HepG2 (cell line): ENCODE results near the gene CD19. TPM values are rescaled to one million over a fixed set of nuclear protein-coding genes. Genes with fewer than 3 reads are reported as not detected.
A peak's percentile ranks its signal among the peaks of the same experiment; 100 is the strongest.

Experiments used
- GPBP1L1 ChIP-seq: sonication (generic); formaldehyde crosslinking; IDR thresholded peaks from 2 replicates; pipeline ENCODE4 v1.5.0; 2020; ENCODE audit warnings: mild to moderate bottlenecking, missing genetic modification reagents
- MEF2D ChIP-seq: sonication (generic); formaldehyde crosslinking; IDR thresholded peaks from 2 replicates; pipeline ENCODE4 v1.5.1; 2020; ENCODE audit warnings: mild to moderate bottlenecking, missing genetic modification reagents
- MTA1 ChIP-seq: sonication (generic); formaldehyde crosslinking; IDR thresholded peaks from 2 replicates; pipeline ENCODE4 v1.4.0; 2020; ENCODE audit warnings: missing genetic modification reagents, mild to moderate bottlenecking, borderline replicate concordance
- MZF1 ChIP-seq: sonication (generic); formaldehyde crosslinking; IDR thresholded peaks from 2 replicates; pipeline ENCODE4 v1.8.1; 2023; ENCODE audit warnings: mild to moderate bottlenecking, missing genetic modification reagents, borderline replicate concordance
- NFATC3 ChIP-seq: sonication (generic); formaldehyde crosslinking; IDR thresholded peaks from 2 replicates; pipeline ENCODE4 v1.5.1; 2020; ENCODE audit warnings: mild to moderate bottlenecking, missing genetic modification reagents
- NR2F1 ChIP-seq, 2 experiments: fragments of 450-650 bp in 1 of 2; formaldehyde crosslinking in 1 of 2; IDR thresholded peaks; 2 replicates each; pipeline versions ENCODE4 v1.5.0 to v1.6.1; 2016 to 2020; ENCODE audit warnings: mild to moderate bottlenecking in 1 of 2, missing compliant biosample characterization in 1 of 2, missing genetic modification reagents in 1 of 2, moderate library complexity in 1 of 2
- PAF1 ChIP-seq: IDR thresholded peaks from 2 replicates; pipeline ENCODE4 v1.6.1; 2016; ENCODE audit warnings: missing genetic modification reagents, missing compliant biosample characterization
- PHF20 ChIP-seq: sonication (generic); formaldehyde crosslinking; IDR thresholded peaks from 2 replicates; pipeline ENCODE4 v1.5.0; 2020; ENCODE audit warnings: mild to moderate bottlenecking, missing genetic modification reagents
- RAD51 ChIP-seq: fragments of 450-650 bp; IDR thresholded peaks from 2 replicates; pipeline ENCODE4 v1.6.1; 2016; ENCODE audit warnings: borderline replicate concordance
- ZBTB25 ChIP-seq: IDR thresholded peaks from 2 replicates; pipeline ENCODE4 v1.6.1; 2018; ENCODE audit warnings: missing genetic modification reagents
- ZNF407 ChIP-seq: sonication (generic); formaldehyde crosslinking; IDR thresholded peaks from one replicate; pipeline ENCODE4 v1.5.1; 2020; ENCODE audit warnings: mild to moderate bottlenecking, missing genetic modification reagents; ENCODE audit errors: not compliant biosample characterization
- ZNF564 ChIP-seq: sonication (generic); formaldehyde crosslinking; IDR thresholded peaks from 2 replicates; pipeline ENCODE4 v1.8.1; 2023; ENCODE audit warnings: mild to moderate bottlenecking, missing genetic modification reagents
- ZSCAN12 ChIP-seq: sonication (generic); formaldehyde crosslinking; IDR thresholded peaks from 2 replicates; pipeline ENCODE4 v1.9.0; 2021; ENCODE audit warnings: mild to moderate bottlenecking, missing genetic modification reagents
- polyA plus RNA-seq, 8 experiments: library from polyadenylated mRNA; depleted of rRNA in 3 of 8; stranded (reverse) in 7 of 8; unstranded in 1 of 8; fragments of >200 nt; fragmentation: Illumina TruSeq in 4 of 8; extraction: Trizol in 4 of 8; gene quantifications; 2 replicates each; pipeline versions ENCODE4 v1.2.1 to v1.2.3, GENCODE V29; 2011 to 2016; ENCODE audit warnings: low read depth in 4 of 8, missing spikeins in 1 of 8, mixed read lengths in 1 of 8; ENCODE audit not compliant: insufficient read depth in 1 of 8
- total RNA-seq, 5 experiments: library from RNA; depleted of rRNA; stranded (reverse); fragments of >200 nt; fragmentation: Illumina TruSeq; extraction: Trizol; gene quantifications; 2 replicates each; pipeline ENCODE4 v1.2.3, GENCODE V29; 2016; ENCODE audit warnings: low read depth in 1 of 5
- TF ChIP-seq, protein P1 (sequence below): IDR thresholded peaks from 2 replicates; pipeline ENCODE4 v1.6.1; 2016; ENCODE audit warnings: missing biosample characterization, missing genetic modification reagents, low read depth
- TF ChIP-seq, protein P2 (sequence below): sonication (generic); formaldehyde crosslinking; IDR thresholded peaks from 2 replicates; pipeline ENCODE4 v1.8.0; 2022; ENCODE audit warnings: low read depth, missing genetic modification reagents

Gene CD19
- total and polyA plus RNA-seq, 2 of the 13 experiments (the other 11 are each of a cell fraction or from before 2014, with no cell fraction given) = 0.55 to 1.1 TPM

DNA sequence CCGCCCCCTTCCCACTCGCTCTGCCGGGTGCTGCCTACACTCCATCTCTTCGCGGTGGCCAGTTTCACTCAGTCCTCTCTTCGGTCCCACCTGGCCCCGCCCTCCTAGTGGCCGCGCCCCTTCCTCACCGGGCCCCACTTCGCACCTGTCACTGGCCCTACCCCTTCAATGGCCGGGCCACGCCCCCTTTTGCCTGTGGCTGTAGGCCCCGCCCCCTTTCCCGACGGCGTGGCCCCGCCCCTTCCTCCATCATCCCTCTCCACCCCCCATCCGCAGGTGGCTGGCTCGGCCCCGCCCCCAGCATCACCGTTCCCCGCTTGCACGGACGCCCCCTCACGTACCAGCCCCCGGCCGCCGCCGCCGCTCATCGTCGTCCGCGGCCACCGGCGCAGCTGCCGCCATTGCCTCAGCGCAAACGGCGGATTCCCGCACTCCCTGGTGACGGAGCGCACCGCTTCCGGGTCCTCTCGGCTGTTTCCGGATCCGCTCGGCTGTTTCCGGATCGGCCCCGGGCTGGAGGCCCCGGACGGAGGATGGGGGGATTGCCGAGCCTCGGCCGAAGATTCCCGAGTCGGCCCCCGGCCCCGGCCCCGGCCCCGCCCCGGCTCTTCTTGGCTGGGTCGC, 6.9 kb upstream of the CD19 start, which contains the start of gene RABEP2 (continued):
- TF ChIP-seq ZNF564 (no peak; the same call in 1 of the 2 replicates), MEF2D (peak; percentile 12; the same call in 1 of the 2 replicates), NFATC3 (CRISPR knock-in tag) (no peak), RAD51 (no peak), ZNF407 (CRISPR knock-in tag) (no peak), NR2F1 (CRISPR knock-in tag; IDR thresholded peaks at IDR 0.05) (no peak), ZSCAN12 (CRISPR knock-in tag) (no peak), GPBP1L1 (CRISPR knock-in tag) (no peak), MZF1 (CRISPR knock-in tag) (no peak), ZBTB25 (CRISPR knock-in tag) (peak; percentile 98), MTA1 (0 out of 2 replicates have a peak, but pooled peaks have one; percentile 59), PAF1 (no peak), PHF20 (CRISPR knock-in tag) (peak; percentile 61; the same call in 1 of the 2 replicates)
- TF ChIP-seq, protein P1, sequence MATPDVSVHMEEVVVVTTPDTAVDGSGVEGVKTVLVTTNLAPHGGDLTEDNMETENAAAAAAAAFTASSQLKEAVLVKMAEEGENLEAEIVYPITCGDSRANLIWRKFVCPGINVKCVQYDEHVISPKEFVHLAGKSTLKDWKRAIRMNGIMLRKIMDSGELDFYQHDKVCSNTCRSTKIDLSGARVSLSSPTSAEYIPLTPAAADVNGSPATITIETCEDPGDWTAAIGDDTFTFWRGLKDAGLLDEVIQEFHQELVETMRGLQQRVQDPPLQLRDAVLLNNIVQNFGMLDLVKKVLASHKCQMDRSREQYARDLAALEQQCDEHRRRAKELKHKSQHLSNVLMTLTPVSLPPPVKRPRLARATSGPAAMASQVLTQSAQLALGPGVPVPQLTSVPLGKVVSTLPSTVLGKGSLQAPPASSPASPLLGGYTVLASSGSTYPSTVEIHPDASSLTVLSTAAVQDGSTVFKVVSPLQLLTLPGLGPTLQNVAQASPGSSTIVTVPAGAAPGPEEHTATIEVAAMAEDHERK = no peak
- TF ChIP-seq, protein P2, sequence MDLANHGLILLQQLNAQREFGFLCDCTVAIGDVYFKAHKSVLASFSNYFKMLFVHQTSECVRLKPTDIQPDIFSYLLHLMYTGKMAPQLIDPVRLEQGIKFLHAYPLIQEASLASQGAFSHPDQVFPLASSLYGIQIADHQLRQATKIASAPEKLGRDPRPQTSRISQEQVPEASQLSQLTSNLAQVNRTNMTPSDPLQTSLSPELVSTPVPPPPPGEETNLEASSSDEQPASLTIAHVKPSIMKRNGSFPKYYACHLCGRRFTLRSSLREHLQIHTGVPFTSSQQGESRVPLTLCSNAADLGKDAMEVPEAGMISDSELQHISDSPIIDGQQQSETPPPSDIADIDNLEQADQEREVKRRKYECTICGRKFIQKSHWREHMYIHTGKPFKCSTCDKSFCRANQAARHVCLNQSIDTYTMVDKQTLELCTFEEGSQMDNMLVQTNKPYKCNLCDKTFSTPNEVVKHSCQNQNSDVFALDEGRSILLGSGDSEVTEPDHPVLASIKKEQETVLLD (CRISPR knock-in tag) = peak; percentile 99
